ENCODE results near the gene IFT52.

Gene IFT52

DNA sequence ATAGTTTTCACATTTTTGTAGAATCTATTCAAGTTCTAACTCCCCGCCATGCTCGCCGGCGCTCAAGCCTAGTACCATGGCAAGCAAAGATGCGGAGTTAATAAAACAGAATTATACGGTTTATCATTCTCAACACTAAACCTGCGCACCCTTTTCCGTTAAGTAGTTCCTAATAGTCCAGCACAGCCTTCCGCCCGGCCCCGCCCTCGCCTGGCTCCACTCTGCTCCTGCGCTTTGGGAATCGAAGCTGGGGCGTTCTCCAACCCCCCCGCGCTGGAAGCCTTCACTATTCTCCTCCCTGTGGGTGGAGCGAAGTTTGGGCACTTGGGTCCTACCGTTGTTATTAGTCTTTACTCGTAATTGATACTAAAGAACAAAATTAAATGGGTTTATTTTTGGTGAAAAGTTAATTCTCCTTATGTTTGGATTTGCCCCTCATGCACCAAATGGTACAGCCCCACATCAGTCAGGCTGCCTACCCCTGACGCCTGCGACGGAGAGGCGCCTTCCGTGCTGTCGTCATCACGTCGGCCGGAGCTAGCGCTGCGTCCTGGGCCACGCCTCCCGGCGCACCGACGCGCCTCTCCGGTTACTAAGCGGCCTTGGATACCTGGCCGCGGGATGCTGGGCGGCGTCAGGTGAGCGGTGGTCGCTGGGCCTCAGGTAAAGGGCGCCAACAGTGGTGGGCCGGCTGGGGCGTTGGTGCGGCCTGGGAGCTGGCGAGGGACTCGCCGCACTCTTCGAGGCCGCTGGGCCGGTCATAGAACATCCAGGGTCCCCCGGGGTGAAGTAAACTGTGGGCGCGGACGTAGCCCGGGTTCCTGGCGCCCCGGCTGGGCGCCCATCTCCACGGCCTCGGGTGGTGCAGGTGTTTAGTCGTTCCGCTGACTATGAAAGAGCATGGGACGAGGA is at the start of gene IFT52:
TSS of gene IFT52 (plus strand) at position 546 of the 912 bp plus-strand sequence. CDS start 3,762 bp downstream, outside the sequence.
- peak; percentile 88 for TF ChIP-seq POLR2A (IDR thresholded peaks at IDR 0.05; ENCODE audit: low read depth, low read length)
- DNase-seq (ENCODE audit: insufficient read length, low spot score) (peak; percentile 96), FAIRE-seq (peak; percentile 75)

GRCh38 chr20:43541214-43541613 is 49.5 kb upstream of the IFT52 start:
- DNase-seq (ENCODE audit: insufficient read length, low spot score) = no peak
- no peak for FAIRE-seq
- TF ChIP-seq POLR2A (IDR thresholded peaks at IDR 0.05; ENCODE audit: low read depth, low read length) = no peak

- no peak for FAIRE-seq
- no peak for TF ChIP-seq POLR2A (IDR thresholded peaks at IDR 0.05; ENCODE audit: low read depth, low read length)
Observed at GRCh38 chr20:43542161-43542560, 48.6 kb upstream of the IFT52 start.

GRCh38 chr20:43542674-43543073 is 48.1 kb upstream of the IFT52 start:
- no peak for TF ChIP-seq POLR2A (IDR thresholded peaks at IDR 0.05; ENCODE audit: low read depth, low read length)
- DNase-seq (ENCODE audit: insufficient read length, low spot score) (no peak), FAIRE-seq (no peak)

More at GRCh38 chr20:43542161-43542560, 48.6 kb upstream of the IFT52 start:
- no peak for DNase-seq (ENCODE audit: insufficient read length, low spot score)

DNA sequence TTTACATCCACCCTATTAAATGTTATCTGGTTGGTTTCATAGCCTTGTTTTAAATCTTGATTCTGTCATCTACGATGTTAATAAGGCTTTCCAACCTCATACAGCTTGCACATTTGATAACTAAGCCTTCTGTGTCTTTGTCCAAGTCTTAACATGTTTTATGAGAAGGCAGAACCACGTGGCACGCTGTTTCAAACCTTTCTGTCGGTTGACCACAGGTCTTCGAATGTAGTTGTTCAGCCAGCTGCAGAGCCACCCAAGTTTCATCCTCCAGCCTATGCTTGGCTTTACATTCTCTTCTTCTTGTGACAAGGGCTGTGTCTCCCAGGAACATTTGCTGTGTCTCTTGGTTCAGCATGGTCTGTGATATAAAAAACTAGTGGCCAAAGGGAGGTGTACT is 47.6 kb upstream of the IFT52 start:
- TF ChIP-seq POLR2A (IDR thresholded peaks at IDR 0.05; ENCODE audit: low read depth, low read length) = no peak
- FAIRE-seq (no peak), DNase-seq (ENCODE audit: insufficient read length, low spot score) (no peak)

DNA sequence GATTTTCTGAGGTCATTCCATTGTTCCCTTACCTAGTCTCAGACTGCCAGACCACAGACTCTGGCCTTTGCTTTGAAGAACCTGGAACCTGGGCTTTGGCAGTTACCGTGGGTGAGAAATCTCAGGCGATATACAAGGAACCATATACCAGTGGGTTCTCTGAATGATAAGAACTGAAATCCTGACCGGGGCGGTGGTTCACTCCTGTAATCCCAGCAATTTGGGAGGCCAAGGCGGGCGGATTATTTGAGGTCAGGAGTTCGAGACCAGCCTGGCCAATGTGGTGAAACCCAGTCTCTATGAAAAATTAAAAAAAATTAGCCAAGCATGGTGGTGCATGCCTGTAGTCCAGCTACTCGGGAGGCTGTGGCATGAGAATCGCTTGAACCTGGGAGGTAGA is 46.2 kb upstream of the IFT52 start:
- DNase-seq (ENCODE audit: insufficient read length, low spot score) (no peak), FAIRE-seq (no peak)
- no peak for TF ChIP-seq POLR2A (IDR thresholded peaks at IDR 0.05; ENCODE audit: low read depth, low read length)

DNA sequence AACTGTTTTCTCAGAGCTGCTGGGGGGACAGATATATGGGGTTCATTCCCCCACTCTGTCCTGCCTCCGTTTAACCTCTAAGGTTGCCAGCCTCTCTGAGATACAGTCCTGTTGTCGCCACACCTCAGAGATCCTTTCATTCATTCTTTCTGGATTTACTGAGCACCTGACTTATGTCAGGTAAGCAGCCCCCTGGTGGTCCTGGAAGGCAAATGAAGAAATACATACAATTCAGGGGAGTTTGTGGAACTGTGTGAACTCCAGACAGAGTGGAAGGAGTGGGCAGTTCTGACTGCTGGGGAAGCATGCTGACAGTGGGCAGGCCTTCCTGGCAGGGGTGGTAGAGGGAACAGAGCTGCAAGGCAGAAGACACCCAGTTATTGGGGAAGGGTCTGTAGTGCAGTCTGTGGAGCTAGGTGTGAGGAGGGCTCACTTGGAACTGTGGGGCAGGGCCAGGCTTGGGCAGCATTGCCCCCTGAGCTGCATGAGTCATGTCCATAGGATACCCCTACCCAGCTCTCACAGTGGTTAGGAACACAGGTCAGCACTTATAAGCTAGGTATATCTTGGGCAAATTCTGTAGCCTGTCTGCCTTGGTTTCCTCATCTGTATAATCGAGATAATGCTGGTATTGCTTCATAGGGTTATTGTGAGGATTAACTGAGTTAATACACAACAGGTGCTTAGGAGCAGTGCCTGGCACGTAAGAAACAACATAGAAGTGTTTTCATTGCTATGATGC is 44.7 kb upstream of the IFT52 start:
- no peak for TF ChIP-seq POLR2A (IDR thresholded peaks at IDR 0.05; ENCODE audit: low read depth, low read length)
- DNase-seq (ENCODE audit: insufficient read length, low spot score) (no peak), FAIRE-seq (no peak)

GRCh38 chr20:43548273-43548880 is 42.4 kb upstream of the IFT52 start:
- TF ChIP-seq POLR2A (IDR thresholded peaks at IDR 0.05; ENCODE audit: low read depth, low read length) = no peak
- FAIRE-seq = no peak

GRCh38 chr20:43549416-43550065 is 41.2 kb upstream of the IFT52 start:
- no peak for TF ChIP-seq POLR2A (IDR thresholded peaks at IDR 0.05; ENCODE audit: low read depth, low read length)
- no peak for DNase-seq (ENCODE audit: insufficient read length, low spot score)
- FAIRE-seq = no peak

More at GRCh38 chr20:43548273-43548880, 42.4 kb upstream of the IFT52 start:
- no peak for DNase-seq (ENCODE audit: insufficient read length, low spot score)

DNA sequence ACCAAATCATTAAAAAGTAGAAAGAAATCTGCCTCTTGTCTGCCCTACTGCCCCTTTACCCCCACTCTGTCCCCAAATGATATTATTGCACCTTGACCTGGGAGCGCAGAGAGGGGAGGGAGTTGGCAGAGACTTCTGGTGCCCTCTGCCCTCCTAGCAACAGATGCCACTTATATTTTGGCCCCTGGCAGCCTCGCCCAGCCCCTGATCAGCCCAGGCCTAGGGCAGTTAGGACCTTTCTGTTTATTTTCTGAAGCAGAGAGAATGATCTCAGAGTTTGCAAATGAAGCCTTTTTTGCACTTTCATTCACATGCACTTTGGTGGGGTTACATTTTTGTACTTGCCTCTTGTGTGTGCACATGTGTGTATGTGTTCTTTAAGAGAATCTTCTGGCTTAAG is 40.3 kb upstream of the IFT52 start:
- no peak for FAIRE-seq
- TF ChIP-seq POLR2A (IDR thresholded peaks at IDR 0.05; ENCODE audit: low read depth, low read length) = no peak
- DNase-seq (ENCODE audit: insufficient read length, low spot score) = no peak

GRCh38 chr20:43554369-43554768 is 36.4 kb upstream of the IFT52 start:
- DNase-seq (ENCODE audit: insufficient read length, low spot score) (no peak), FAIRE-seq (no peak)
- no peak for TF ChIP-seq POLR2A (IDR thresholded peaks at IDR 0.05; ENCODE audit: low read depth, low read length)

DNA sequence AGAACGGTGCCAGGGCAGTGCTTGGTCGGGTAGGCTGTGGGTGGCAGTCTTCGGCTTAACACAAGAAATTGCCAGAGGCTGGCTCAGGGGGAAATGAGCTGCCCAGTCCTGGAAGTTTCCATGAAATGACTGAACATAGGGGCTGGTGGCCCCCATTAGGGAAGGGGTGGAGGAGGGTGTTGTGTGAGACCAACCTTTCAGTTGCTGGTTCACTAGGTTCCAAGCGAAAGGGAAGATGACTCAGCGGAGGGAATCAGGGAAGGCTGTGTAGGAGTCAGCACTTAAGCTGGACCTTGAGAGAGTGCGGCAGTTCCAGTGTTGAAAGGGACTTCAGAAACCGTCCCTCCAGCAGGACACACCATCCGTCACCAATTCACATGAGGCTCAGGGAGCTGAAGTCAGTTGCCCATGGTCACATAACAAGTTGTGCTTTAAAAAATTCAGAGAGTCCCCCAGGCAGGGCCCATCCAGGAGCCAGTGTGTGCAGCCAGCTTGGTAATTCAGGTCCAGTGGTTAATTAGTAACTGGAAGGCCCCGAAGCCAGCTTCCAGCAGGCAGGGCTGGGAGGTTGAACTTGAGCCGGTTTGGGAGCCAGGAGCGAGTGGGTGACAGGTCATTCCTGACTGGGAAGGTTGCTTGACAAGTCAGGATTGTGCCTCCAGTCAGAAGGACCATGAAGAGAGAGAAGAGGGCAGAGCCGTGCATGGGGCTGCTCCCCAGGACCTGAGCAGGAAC is 32.2 kb upstream of the IFT52 start, which contains the start of gene SGK2:
TSS of gene SGK2 (plus strand) at position 616 of the 735 bp plus-strand sequence. CDS start 7,469 bp downstream, outside the sequence.
- DNase-seq (ENCODE audit: insufficient read length, low spot score) (peak; percentile 26), FAIRE-seq (no peak)

More for the DNA sequence above, 32.2 kb upstream of the IFT52 start, which contains the start of gene SGK2:
- TF ChIP-seq POLR2A (IDR thresholded peaks at IDR 0.05; ENCODE audit: low read depth, low read length) = no peak

All from H54 (cell line).